ENCODE measurements around the gene OR10D3. TPM values are rescaled to one million over a fixed set of nuclear protein-coding genes. Genes with fewer than 3 reads are reported as not detected.
A peak's percentile ranks its signal among the peaks of the same experiment; 100 is the strongest.

Gene OR10D3
- total and polyA plus RNA-seq, 2 experiments from 2014 or later, result not detected

DNA sequence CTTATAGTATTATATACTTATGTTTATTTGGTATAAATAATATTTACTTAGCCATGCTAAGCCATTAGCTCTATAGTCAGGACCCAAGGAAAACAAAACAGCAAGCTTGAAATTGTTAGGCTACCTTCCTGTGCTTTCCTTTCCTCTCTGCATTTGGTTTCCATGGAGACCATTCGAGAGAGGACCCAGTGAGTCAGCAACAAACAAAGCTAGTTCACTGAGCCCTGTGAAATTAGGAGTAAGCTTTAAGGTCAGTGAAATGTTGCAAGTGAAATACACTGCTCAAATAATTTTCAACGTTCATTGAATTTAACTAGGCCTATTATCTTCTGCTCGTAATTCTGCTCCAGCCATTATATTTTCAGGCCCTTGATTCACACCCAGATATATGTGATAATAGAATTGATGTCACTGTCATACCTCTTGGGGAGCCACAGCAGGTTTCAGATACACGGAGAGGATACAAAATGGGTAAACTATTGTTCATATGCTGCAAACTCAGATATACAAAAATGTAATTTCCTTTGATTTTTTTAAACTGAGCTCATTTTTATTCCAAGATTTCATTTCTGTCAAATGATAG lies 9.1 kb upstream of the OR10D3 start:
- H3K27ac ChIP-seq, result no peak overlapping the region
- TF ChIP-seq EZH2phosphoT487 (IDR thresholded peaks at IDR 0.05; ENCODE audit: insufficient read depth, low read depth), result no peak
- TF ChIP-seq EZH2 (IDR thresholded peaks at IDR 0.05; ENCODE audit: insufficient read depth, poor library complexity, severe bottlenecking), result no peak
- no peak overlapping the region for H3K9ac ChIP-seq
- H2AFZ ChIP-seq, result no peak overlapping the region
- H3K79me2 ChIP-seq (ENCODE audit: insufficient read depth), result no peaks in the 10 kb centered on the region
- H3K36me3 ChIP-seq (ENCODE audit: low read depth), result no peaks in the 10 kb centered on the region
- H3F3A ChIP-seq (ENCODE audit: insufficient read depth), result no peaks in the 10 kb centered on the region
- DNase-seq, result peak; percentile 77
- H3K9me2 ChIP-seq (ENCODE audit: insufficient read depth), result no peaks in the 10 kb centered on the region
- H3K9me3 ChIP-seq (ENCODE audit: low read depth), result no peaks in the 10 kb centered on the region
- 11% methylated on average over 4 of the region's 4 CpGs for WGBS, 2 experiments (ENCODE audit: low coverage in 1 of 2, low lambda C conversion rate in 2 of 2, missing lambda C conversion rate in 2 of 2)
- no peaks in the 10 kb centered on the region for H3K27me3 ChIP-seq (replicated peaks; ENCODE audit: insufficient read depth)
- H3K4me2 ChIP-seq (ENCODE audit: unreplicated experiment), result no peak overlapping the region
- H4K20me1 ChIP-seq (ENCODE audit: insufficient read depth), result no peaks in the 10 kb centered on the region
- in situ Hi-C loops (cut with MboI), result no loop called here
- no peak overlapping the region for H3K4me3 ChIP-seq
- H3K4me1 ChIP-seq (ENCODE audit: insufficient read depth), result no peaks in the 10 kb centered on the region

GRCh38 chr11:124176925-124177715 lies 6.0 kb upstream of the OR10D3 start:
- Histone ChIP-seq H2AFZ (no peak overlapping the region), H3F3A (ENCODE audit: insufficient read depth) (no peaks in the 10 kb centered on the region), H3K4me1 (ENCODE audit: insufficient read depth) (no peaks in the 10 kb centered on the region), H3K4me2 (ENCODE audit: unreplicated experiment) (no peak overlapping the region), H3K9me3 (ENCODE audit: low read depth) (no peaks in the 10 kb centered on the region), H3K27ac (no peak overlapping the region), H3K79me2 (ENCODE audit: insufficient read depth) (no peaks in the 10 kb centered on the region), H3K27me3 (replicated peaks; ENCODE audit: insufficient read depth) (peaks cover 7% of the 10 kb centered on the region; the same call in 1 of the 2 replicates), H3K36me3 (ENCODE audit: low read depth) (no peaks in the 10 kb centered on the region), H3K4me3 (no peak overlapping the region), H3K9ac (no peak overlapping the region), H4K20me1 (ENCODE audit: insufficient read depth) (no peaks in the 10 kb centered on the region), H3K9me2 (ENCODE audit: insufficient read depth) (no peaks in the 10 kb centered on the region)
- WGBS, 2 experiments (ENCODE audit: low coverage in 1 of 2, low lambda C conversion rate in 2 of 2, missing lambda C conversion rate in 2 of 2), result 57 to 68% methylated on average over 5 of the region's 5 CpGs
- TF ChIP-seq EZH2phosphoT487 (IDR thresholded peaks at IDR 0.05; ENCODE audit: insufficient read depth, low read depth) (no peak), EZH2 (IDR thresholded peaks at IDR 0.05; ENCODE audit: insufficient read depth, poor library complexity, severe bottlenecking) (no peak)
- in situ Hi-C loops (cut with MboI), result no loop called here
- no peak for DNase-seq

GRCh38 chr11:124179310-124179709 lies 3.8 kb upstream of the OR10D3 start:
- no peak overlapping the region for H3K4me2 ChIP-seq (ENCODE audit: unreplicated experiment)
- no peaks in the 10 kb centered on the region for H4K20me1 ChIP-seq (ENCODE audit: insufficient read depth)
- in situ Hi-C loops (cut with MboI), result no loop called here

DNA sequence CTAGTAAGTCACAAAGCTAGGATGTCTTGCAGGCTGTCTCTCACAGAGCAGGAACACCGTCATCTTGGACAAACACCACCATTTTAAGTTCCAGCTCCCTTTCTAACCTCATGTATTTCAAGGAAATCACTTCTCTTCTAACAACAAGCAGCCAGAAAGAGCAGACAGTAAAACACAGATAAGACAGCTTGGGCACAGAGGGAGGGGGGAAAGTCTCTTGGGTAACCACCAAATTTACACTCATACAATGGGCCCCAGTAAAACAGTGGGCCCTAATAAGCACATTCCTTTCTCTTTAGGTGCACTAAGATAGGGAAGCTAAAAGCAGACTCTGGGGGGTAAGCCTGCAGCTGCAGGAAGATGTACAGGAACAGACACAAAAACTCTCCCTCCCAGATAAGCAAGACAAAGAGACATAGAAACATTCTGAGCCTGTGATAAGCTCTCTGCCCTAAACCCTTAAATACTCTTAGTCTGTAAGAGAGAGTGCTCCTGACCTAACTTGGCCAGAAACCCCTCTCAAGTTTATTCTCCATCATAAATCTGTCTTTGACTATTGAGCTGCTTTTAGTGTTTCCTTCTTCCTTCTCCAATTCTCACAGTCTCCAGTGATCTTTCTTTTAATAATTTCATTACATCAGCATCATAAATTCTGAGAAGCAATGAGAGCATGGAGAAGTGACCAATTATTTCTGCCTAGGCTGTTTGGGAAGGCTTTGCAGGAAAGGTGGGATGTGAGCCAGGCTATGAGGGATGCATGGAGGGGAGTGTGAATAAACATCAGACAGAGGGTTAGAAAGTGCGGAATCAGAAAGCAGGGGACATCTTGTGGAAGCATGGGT lies 7.4 kb downstream of the OR10D3 start:
- Histone ChIP-seq H3K4me3 (no peak overlapping the region), H3K9me3 (ENCODE audit: low read depth) (no peaks in the 10 kb centered on the region), H3K4me2 (ENCODE audit: unreplicated experiment) (no peak overlapping the region), H3K79me2 (ENCODE audit: insufficient read depth) (no peaks in the 10 kb centered on the region), H4K20me1 (ENCODE audit: insufficient read depth) (no peaks in the 10 kb centered on the region), H2AFZ (no peak overlapping the region), H3K27me3 (replicated peaks; ENCODE audit: insufficient read depth) (peaks cover 31% of the 10 kb centered on the region), H3K27ac (no peak overlapping the region), H3K4me1 (ENCODE audit: insufficient read depth) (no peaks in the 10 kb centered on the region), H3K9me2 (ENCODE audit: insufficient read depth) (no peaks in the 10 kb centered on the region), H3K9ac (no peak overlapping the region), H3K36me3 (ENCODE audit: low read depth) (no peaks in the 10 kb centered on the region), H3F3A (ENCODE audit: insufficient read depth) (no peaks in the 10 kb centered on the region)
- TF ChIP-seq EZH2 (IDR thresholded peaks at IDR 0.05; ENCODE audit: insufficient read depth, poor library complexity, severe bottlenecking) (no peak), EZH2phosphoT487 (IDR thresholded peaks at IDR 0.05; ENCODE audit: insufficient read depth, low read depth) (no peak)
- no peak for DNase-seq
- WGBS, 2 experiments (ENCODE audit: low coverage in 1 of 2, low lambda C conversion rate in 2 of 2, missing lambda C conversion rate in 2 of 2), result 16 to 20% methylated on average over 2 of the region's 2 CpGs
- in situ Hi-C loops (cut with MboI), result loop anchor here (10.0 kb wide), 1 partner anchor 116 kb away; no protein-coding TSS in a partner anchor

More at GRCh38 chr11:124179310-124179709, 3.8 kb upstream of the OR10D3 start:
- DNase-seq, result no peak
- Histone ChIP-seq H3K4me1 (ENCODE audit: insufficient read depth) (no peaks in the 10 kb centered on the region), H3K27me3 (replicated peaks; ENCODE audit: insufficient read depth) (peaks cover 12% of the 10 kb centered on the region), H3K36me3 (ENCODE audit: low read depth) (no peaks in the 10 kb centered on the region), H3K9me2 (ENCODE audit: insufficient read depth) (no peaks in the 10 kb centered on the region), H3K4me3 (no peak overlapping the region), H2AFZ (no peak overlapping the region), H3F3A (ENCODE audit: insufficient read depth) (no peaks in the 10 kb centered on the region), H3K27ac (no peak overlapping the region), H3K79me2 (ENCODE audit: insufficient read depth) (no peaks in the 10 kb centered on the region), H3K9ac (no peak overlapping the region), H3K9me3 (ENCODE audit: low read depth) (no peaks in the 10 kb centered on the region)
- TF ChIP-seq EZH2phosphoT487 (IDR thresholded peaks at IDR 0.05; ENCODE audit: insufficient read depth, low read depth), result no peak
- no peak for TF ChIP-seq EZH2 (IDR thresholded peaks at IDR 0.05; ENCODE audit: insufficient read depth, poor library complexity, severe bottlenecking)
- 30 to 33% methylated on average over 1 of the region's 1 CpG for WGBS, 2 experiments (ENCODE audit: low coverage in 1 of 2, low lambda C conversion rate in 2 of 2, missing lambda C conversion rate in 2 of 2)
